HUES48 (cell line): ENCODE results near the gene ACAD8.

Source experiments
- H3K27ac ChIP-seq: one replicate; pipeline ENCODE4 v1.7.0; 2013; ENCODE audit warnings: low read depth, low read length, inconsistent platforms
- H3K27me3 ChIP-seq: 2 replicates; pipeline ENCODE4 v1.6.1; 2013; ENCODE audit warnings: mild to moderate bottlenecking, low read length; ENCODE audit not compliant: control insufficient read depth, insufficient read depth
- H3K36me3 ChIP-seq: 2 replicates; pipeline ENCODE4 v1.6.1; 2013; ENCODE audit warnings: low read length; ENCODE audit not compliant: control insufficient read depth, insufficient read depth
- H3K4me1 ChIP-seq: 2 replicates; pipeline ENCODE4 v1.6.1; 2013; ENCODE audit warnings: mild to moderate bottlenecking, low read length; ENCODE audit not compliant: control insufficient read depth, insufficient read depth
- H3K4me3 ChIP-seq: 2 replicates; pipeline ENCODE4 v1.5.1; 2013; ENCODE audit warnings: mild to moderate bottlenecking, low read depth, low read length
- H3K9ac ChIP-seq: 2 replicates; pipeline ENCODE4 v1.6.1; 2013; ENCODE audit warnings: mild to moderate bottlenecking, low read depth, low read length, moderate library complexity
- H3K9me3 ChIP-seq: 2 replicates; pipeline ENCODE4 v1.6.1; 2013; ENCODE audit warnings: low read length; ENCODE audit not compliant: control insufficient read depth, insufficient read depth

Gene ACAD8

DNA sequence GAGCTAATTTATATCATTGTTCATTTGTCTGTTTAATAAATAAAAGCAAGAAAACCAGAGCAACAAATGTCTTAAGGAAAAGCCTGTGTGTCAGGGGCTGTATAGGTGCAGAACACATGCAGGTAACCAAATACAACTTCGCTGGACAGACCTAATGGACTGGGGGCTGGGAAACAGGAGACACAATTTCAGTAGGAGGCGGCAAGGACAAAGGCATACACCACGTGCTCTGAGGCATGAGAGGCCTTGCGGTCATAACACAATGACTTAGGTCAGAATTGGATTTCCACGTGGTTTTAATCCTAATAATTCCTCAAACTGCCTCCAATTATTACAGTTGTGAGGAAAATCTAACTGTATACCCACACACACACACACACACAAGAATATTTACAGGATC lies 14.1 kb downstream of the ACAD8 start:
- H3K36me3 ChIP-seq: peaks cover 26% of the 10 kb centered on the region
- H3K4me1 ChIP-seq: peaks cover 51% of the 10 kb centered on the region
- H3K9me3 ChIP-seq: no peaks in the 10 kb centered on the region
- peak overlapping the region; percentile 22; the same call in 1 of the 2 replicates for H3K9ac ChIP-seq
- H3K4me3 ChIP-seq: no peak overlapping the region
- no peak overlapping the region for H3K27ac ChIP-seq
- H3K27me3 ChIP-seq: no peaks in the 10 kb centered on the region

DNA sequence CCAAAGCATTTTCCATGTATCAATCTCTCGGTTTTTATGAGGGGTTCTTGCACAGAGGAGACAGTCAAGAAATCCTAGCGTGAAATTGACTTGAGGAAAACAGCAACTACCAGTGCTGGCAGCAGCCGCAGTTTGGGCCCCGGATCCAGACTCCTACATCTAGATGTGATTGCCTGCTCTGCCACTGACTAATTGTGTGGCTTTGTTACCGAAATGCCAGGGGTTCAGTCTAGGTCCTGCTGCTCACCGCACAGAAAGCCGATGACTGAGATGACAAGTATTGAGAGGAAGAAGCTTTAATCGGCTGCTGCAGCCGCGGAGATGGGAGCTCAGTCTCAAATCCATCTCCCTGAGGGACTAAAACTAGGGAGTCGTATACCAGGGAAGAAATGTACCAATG lies 14.6 kb downstream of the ACAD8 start:
- no peaks in the 10 kb centered on the region for H3K9me3 ChIP-seq
- peaks cover 52% of the 10 kb centered on the region for H3K4me1 ChIP-seq
- H3K27ac ChIP-seq: no peak overlapping the region
- peaks cover 21% of the 10 kb centered on the region for H3K36me3 ChIP-seq
- no peak overlapping the region for H3K4me3 ChIP-seq
- no peaks in the 10 kb centered on the region for H3K27me3 ChIP-seq
- H3K9ac ChIP-seq: peak overlapping the region; percentile 22; the same call in 1 of the 2 replicates

DNA sequence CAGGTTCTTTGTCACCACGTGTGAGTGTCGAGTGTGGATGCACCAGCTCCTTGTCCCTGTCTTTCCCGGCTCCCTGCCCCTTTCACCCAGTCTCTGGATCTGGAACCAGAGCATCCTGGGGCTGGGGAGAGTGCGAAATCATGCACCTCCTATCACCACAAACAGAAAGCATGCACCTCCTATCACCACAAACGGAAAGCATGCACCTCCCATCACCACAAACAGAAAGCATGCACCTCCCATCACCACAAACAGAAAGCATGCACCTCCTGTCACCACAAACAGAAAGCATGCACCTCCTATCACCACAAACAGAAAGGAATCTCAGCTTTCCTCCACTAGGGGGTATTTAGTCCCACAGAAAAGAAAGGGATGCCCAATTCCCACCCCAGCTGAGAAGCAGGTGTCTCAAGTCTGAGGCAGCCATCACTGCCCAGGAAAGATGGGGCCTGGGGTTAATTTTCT lies 16.9 kb downstream of the ACAD8 start:
- H3K9me3 ChIP-seq: no peaks in the 10 kb centered on the region
- peaks cover 5% of the 10 kb centered on the region; the same call in 1 of the 2 replicates for H3K36me3 ChIP-seq
- no peak overlapping the region for H3K27ac ChIP-seq
- H3K4me3 ChIP-seq: no peak overlapping the region
- no peaks in the 10 kb centered on the region for H3K27me3 ChIP-seq
- peaks cover 58% of the 10 kb centered on the region for H3K4me1 ChIP-seq
- H3K9ac ChIP-seq: no peak overlapping the region

DNA sequence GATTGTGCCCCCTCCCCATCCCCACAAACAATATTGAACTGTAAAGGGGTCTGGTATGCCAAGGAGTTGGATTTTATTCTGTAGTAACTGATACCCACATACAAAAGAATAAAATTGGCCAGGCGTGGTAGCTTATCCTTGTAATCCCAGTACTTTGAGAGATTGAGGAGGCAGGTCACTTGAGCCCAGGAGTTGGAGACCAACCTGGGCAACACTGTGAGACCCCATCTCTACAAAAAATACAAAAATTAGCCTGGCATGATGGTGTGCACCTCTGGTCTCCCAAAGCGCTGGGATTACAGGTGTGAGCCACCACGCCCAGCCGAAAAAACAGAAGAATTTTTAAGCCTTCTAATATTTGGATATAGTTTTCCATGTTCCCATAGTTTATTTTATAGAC lies 18.6 kb downstream of the ACAD8 start:
- Histone ChIP-seq H3K9ac (no peak overlapping the region), H3K4me3 (0 out of 2 replicates have a peak overlapping the region, but pooled peaks have one; percentile 96), H3K27me3 (no peaks in the 10 kb centered on the region), H3K27ac (peak overlapping the region; percentile 88), H3K9me3 (no peaks in the 10 kb centered on the region), H3K36me3 (0 out of 2 replicates have a peak, but pooled peaks cover 2% of the 10 kb centered on the region), H3K4me1 (peaks cover 48% of the 10 kb centered on the region)

DNA sequence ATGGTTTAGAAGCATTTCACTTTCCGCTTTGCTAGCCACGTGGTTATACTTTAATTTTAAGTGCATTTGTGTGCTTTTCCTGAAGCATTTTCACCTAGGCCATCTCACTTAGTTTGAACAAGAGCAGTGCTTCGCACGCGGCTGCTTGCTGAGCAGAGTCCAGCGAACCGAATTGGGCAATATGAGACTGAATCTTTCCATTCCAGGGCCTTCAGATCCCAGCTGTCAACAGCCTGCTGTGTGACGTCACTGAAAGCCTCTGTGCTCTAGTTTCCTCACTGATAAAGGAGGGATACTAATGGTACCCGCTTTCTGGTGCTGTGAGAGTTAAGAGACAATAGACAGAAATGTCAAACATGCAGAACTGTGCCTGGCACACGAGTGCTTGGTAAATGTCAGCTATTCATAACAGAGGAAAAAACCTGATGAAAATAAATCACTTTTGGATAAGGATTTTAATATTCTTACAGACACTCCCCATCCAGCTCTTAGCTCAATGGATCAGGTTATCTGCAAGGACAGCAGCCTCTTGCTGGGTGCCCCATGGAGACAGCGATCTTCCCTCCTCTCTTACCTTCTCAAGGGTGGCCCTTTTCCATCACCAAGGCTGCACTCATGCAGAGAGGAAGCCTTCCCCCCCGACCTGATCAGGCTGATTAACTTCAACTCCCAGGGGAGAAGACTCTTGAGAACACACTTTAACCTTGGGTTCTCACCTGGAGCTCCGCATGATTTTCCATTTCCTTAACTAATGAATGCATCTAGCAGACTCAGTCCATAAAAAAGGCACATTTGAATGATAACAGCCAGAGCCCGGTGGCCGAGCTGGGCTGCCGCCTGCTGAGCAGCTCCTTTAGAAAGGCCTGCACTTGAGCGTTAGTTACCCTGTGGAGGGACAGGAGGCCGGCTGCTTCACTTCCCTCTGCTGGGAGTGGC lies 19.3 kb downstream of the ACAD8 start:
- no peak overlapping the region for H3K9ac ChIP-seq

DNA sequence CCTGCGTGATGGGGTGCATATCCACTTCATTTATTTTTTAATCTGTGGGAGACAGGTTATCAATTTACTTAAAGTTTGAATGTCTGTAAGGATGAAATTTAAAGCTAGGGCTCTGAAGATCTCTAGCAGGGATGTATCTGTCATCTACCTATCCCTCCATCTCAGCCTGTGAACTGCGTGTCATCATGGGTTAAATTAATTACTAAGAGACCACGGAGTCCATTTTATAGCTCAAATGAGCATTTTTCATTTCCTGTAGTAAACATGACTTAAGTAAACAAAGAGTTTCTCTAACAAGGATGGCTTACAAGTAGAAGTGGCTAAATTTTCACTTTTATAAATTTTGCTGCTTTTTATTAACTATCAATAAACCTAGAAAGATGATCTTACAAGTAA lies 19.9 kb downstream of the ACAD8 start:
- Histone ChIP-seq H3K9ac (no peak overlapping the region), H3K36me3 (0 out of 2 replicates have a peak, but pooled peaks cover 2% of the 10 kb centered on the region), H3K27ac (peak overlapping the region; percentile 88), H3K4me3 (peak overlapping the region; percentile 96), H3K9me3 (no peaks in the 10 kb centered on the region), H3K27me3 (no peaks in the 10 kb centered on the region), H3K4me1 (peaks cover 39% of the 10 kb centered on the region)

More for the DNA sequence above, 19.3 kb downstream of the ACAD8 start:
- Histone ChIP-seq H3K4me3 (peak overlapping the region; percentile 96), H3K9me3 (no peaks in the 10 kb centered on the region), H3K27ac (peak overlapping the region; percentile 88), H3K4me1 (peaks cover 42% of the 10 kb centered on the region), H3K27me3 (no peaks in the 10 kb centered on the region), H3K36me3 (0 out of 2 replicates have a peak, but pooled peaks cover 2% of the 10 kb centered on the region)

DNA sequence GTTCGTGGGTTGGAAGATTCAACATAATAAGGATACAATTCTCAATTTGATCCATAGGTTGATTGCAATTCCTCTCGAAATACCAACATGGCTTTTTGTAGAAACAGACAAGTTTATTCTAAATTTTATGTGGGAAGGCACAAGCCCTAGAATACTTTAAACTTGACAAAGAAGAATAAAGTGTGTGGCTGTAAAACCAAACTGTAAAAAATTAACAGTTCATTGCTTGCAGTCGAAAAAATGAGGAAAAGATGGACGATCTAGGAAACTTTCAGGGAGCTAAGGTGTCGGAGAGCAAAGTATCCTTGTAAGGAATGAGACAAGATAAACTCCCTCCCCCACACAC lies 21.8 kb downstream of the ACAD8 start:
- no peaks in the 10 kb centered on the region for H3K27me3 ChIP-seq
- H3K4me3 ChIP-seq: peak overlapping the region; percentile 96
- H3K36me3 ChIP-seq: 0 out of 2 replicates have a peak, but pooled peaks cover 7% of the 10 kb centered on the region
- H3K4me1 ChIP-seq: peaks cover 31% of the 10 kb centered on the region
- H3K27ac ChIP-seq: peak overlapping the region; percentile 37
- H3K9me3 ChIP-seq: no peaks in the 10 kb centered on the region
- peak overlapping the region; percentile 76 for H3K9ac ChIP-seq

DNA sequence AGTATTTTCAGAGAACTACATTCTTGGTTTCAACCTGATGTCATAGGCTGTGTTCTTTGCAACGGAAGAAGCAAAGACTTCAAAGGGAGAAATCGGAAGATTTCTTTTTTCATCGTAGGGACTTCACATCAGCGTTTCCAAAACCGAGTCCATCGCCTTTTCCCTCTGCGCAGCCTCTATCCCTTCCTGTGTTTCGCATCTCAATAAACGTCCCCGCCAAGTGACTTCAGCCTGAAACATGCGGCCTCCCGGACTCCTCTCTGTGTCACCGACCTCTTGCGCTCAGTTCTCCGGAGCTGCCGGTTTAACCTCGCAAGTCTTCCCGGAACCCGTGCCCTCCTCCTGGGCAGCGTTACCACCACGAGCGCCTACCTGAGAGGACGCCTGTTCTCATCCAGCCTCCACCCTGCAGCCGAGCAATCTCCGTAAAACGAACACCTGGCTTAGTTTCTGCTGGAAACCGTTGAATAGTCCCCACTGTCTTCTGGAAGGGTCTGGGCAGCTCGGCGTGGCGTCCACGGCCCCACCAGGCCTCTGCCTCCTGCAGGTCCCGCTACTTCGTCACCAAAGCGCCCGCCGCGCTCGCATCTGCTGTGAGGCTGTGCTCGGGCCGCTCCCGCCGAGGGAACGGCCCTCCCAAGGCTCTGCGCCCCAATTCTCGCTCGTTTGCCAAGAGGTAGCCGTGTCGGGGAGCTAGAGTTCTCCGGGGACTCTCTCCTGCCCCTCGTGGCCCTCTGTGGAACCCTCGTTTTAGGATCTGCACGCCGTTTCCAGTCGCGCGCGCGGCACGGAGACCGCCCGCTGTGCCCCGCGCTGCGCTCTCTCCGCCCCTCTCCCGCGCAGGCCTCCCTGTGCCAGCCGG lies 22.4 kb downstream of the ACAD8 start, which contains the start of gene GLB1L3:
TSS of gene GLB1L3 (plus strand) at position 846 of the 862 bp plus-strand sequence. CDS start 362 bp downstream, outside the sequence.
- Histone ChIP-seq H3K4me3 (peak within 1 kb of the TSS; percentile 96), H3K27me3 (no peaks in the 10 kb centered on the region), H3K9ac (peak within 1 kb of the TSS; percentile 76), H3K36me3 (peaks cover 10% of the 10 kb centered on the region; the same call in 1 of the 2 replicates), H3K9me3 (no peaks in the 10 kb centered on the region), H3K4me1 (peaks cover 25% of the 10 kb centered on the region), H3K27ac (peak within 1 kb of the TSS; percentile 37)

DNA sequence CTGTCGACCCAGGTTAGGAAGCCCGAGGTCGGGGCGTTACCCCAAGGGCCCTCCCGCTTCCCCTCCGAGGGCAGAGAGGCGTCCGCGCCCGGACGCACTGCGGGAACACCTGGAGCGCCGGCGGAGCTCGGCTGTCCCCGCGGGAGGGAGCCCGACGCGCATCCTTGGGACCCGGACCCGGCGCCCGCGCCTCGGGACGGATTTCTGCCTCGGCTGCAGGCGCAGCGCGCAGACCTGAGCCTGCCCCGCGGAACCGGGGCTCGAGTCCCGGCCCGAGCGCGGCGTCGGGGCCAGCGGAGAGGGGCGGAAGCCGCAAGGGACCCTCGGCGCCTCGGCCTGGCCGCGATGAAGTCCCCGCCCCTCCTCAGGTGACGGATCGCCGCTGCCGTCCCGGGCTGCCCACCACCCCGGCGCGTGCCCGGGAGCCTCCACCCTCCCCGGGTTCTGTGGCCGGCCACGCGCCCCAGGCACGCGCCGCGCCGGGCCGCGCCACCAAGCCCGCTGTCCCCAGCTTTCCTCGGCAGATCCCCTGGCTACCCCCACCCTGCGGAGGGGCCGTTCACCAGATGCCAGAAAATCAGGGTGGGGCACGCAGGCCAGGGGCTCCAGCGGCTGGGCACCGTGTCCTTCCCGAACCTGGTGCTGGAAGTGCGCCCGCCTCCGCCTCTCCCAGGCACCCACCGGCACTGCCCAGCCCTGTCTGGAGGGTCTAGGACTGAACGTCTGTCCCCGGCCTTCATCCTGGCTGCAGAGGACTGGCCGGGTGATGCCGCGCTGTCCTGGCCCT lies 23.2 kb downstream of the ACAD8 start:
- H3K9me3 ChIP-seq: no peaks in the 10 kb centered on the region
- peak overlapping the region; percentile 37 for H3K27ac ChIP-seq
- peaks cover 20% of the 10 kb centered on the region for H3K4me1 ChIP-seq
- H3K9ac ChIP-seq: peak overlapping the region; percentile 76; the same call in 1 of the 2 replicates
- H3K4me3 ChIP-seq: peak overlapping the region; percentile 96
- H3K27me3 ChIP-seq: no peaks in the 10 kb centered on the region
- H3K36me3 ChIP-seq: peaks cover 11% of the 10 kb centered on the region; the same call in 1 of the 2 replicates
